ENCODE results near the gene CEP85L.

CEP85L gene

GRCh38 chr6:118659513-118660217, 8.3 kb upstream of the CEP85L start:
- no peak for DNase-seq

DNA sequence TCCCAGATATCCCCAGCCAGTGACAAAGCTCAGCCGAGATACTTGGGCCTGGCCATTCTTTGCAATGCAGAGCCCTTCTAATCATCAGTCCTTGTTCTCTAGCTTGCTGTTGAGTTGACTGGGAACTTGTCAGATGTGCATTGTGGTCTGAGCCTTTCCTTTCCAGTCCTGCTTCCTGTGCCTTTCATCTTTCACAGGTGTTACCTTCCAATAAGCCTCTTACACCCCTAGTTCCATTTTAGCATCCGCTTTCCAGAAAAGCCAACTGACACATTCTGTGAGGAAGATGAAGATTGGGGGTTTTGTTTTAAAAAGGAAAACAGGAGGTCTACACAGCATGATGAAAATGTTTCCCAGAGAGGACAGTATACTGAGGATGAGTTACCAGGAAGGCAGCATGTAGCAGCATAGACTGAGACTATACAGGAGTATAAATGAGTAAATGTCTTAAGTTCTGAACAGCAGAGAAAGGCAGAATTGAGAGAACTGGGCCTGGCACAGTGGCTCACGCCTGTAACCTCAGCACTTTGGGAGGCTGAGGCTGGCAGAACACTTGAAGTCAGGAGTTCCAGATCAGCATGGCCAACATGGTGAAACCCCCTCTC, 5.6 kb upstream of the CEP85L start:
- no peak for DNase-seq

GRCh38 chr6:118652051-118652615, 742 bp upstream of the CEP85L start:
- no peak for DNase-seq

DNA sequence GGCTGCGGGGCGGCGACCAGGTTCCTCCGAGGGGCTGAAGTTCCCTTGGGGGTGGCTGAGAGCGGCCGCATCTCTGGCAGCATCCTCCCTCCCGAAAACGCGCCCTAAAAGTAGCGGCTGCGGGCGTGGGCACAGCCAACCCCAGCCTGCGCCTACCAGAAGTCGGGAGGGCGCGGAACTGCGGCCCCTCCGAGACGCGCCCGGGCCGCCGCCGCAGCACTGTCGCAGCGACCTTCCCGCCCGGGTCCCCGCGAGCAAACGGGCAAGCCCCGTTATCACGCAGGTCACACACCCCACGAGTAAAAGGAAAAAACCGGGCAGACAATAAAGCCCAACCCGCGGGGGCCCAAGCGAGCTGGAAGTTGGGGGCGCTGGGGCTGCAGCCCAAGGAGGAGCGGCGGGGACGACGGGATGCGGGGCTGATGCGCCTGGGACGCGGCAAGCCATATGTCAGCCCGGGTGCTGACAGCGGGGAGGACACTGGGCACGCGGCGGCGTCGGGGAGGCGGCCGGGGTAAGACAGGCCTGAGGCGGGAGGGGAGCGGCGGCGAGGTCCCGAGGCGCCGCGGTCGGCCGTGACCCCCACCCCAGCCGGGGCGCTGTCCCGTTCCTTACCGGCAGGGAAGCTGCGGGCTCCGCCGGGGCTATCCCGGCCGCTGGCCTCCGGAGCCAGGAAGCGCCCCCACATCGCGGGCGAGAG, 659 bp downstream of the CEP85L start:
- peak; percentile 68 for DNase-seq

- DNase-seq, result no peak
These were observed 1.3 kb downstream of the CEP85L start for GRCh38 chr6:118649918-118650581.

- no peak for DNase-seq
These were observed 2.4 kb downstream of the CEP85L start for GRCh38 chr6:118648866-118649554.

DNA sequence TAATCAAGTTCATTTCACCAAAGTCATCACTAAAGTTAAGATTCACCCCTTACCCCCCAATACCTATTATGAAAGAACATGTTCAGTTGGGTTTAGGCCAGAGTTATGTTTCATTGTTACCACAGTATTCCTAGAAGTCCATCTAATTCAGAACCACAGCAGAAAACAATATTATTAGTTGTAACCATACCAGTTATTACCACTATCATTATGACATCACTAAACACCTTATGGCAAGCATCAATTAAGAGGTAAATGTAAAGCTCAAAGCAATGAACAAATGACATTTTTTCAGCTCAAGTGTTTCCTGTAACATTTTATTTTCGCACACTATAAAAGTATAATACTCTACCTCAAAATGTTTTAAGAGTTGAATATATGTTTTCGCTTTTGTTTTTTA, 4.4 kb downstream of the CEP85L start:
- DNase-seq, result no peak

DNA sequence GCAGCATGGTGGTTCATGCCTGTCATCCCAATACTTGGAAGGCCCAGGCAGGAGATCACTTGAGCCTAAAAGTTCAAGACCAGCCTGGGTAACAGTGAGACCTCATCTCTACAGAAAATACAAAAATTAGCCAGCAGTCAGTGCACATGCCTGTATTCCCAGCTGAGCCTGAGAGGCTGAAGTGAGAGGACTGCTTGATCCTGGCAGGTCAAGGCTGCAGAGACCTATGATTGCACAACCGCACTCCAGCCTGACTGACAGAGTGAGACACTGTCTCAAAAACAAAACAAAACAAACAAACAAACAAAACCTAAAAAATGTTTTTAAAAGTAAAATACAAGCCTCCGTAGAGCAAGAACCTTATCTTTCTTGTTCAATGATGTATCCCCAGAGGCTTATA, 6.0 kb downstream of the CEP85L start:
- DNase-seq, result no peak

DNA sequence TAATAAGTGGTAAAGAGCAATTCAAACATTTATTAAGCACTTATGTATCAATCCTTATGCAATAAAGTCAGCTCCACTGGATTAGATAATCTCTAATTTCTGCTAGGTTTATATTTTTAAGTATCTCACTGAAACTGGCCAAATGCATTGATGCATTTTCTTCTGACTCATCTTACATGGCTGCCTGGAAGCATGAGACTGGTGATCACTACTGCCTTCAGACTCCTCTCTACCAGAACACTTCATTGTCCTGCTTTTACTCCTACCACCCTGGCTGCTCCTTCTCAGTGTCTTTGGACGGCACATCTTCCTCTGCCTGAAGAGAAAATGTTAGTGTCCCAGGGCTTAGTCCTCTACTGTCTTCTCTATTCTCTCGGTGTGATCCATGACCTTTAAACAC, 7.4 kb downstream of the CEP85L start:
- DNase-seq, result no peak

DNA sequence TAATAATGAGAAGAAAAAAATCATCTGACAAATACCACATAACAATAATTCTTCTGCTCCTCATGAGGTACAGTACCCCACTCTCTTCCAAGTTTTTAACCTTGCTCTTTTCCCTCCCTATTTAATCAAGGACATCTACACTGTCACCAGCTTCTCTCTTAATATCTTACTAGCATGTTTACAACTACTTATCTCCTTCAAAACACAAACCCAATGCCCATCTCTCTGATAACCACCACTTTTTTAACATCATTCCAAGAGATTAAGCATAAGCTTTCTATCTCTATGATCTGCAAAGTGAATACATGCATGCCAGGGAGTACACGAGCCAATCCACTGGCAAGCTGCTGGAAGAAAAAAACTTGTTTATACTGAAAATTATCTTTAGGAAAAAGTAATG, 10.3 kb downstream of the CEP85L start:
- no peak for DNase-seq

GRCh38 chr6:118639054-118639964, 12.1 kb downstream of the CEP85L start:
- no peak for DNase-seq

- no peak for DNase-seq
These were observed 13.1 kb downstream of the CEP85L start for GRCh38 chr6:118638288-118638687.

- no peak for DNase-seq
These were observed 15.3 kb downstream of the CEP85L start for GRCh38 chr6:118635909-118636735.

DNA sequence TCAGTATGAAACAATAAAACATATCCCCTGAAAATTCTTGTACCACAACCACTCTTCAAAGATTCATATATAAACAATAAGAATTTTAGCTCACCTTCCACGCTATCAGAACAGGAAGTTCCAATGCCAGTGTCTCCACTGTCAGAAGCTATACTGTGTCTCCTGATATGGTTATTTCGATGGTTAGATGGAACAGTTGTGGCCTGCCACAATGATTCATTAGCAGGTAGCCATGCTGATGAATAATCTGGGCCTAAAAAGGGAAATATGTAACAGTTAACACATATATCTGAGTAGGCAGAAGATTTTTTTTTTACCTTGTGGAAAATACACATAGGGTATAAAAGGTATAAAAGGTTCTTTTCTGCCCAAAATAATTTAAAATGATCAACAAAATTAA, 19.0 kb downstream of the CEP85L start:
- DNase-seq, result no peak

GRCh38 chr6:118630923-118631322, 20.5 kb downstream of the CEP85L start:
- no peak for DNase-seq

DNA sequence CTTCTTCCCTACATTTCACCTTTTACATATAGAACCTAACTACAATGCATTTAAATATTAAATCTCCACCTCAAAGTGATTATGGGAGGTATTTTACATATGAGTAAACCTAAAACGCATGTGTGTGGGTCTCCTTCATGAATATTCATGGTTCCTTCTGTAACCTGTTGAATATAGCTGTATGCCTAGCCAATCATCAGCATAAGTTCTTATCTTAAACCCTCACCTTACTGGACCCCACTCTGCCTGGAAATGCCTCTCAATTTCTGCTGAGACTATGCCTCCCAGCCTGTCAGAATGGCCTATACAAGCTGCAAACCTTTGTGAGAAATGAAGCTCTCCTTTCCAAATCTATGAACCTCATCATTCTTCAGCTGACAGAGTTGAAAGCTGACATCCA, 21.3 kb downstream of the CEP85L start:
- DNase-seq, result no peak

GRCh38 chr6:118627724-118628123, 23.7 kb downstream of the CEP85L start:
- DNase-seq, result no peak

GRCh38 chr6:118625833-118626232, 25.6 kb downstream of the CEP85L start:
- DNase-seq, result no peak

DNA sequence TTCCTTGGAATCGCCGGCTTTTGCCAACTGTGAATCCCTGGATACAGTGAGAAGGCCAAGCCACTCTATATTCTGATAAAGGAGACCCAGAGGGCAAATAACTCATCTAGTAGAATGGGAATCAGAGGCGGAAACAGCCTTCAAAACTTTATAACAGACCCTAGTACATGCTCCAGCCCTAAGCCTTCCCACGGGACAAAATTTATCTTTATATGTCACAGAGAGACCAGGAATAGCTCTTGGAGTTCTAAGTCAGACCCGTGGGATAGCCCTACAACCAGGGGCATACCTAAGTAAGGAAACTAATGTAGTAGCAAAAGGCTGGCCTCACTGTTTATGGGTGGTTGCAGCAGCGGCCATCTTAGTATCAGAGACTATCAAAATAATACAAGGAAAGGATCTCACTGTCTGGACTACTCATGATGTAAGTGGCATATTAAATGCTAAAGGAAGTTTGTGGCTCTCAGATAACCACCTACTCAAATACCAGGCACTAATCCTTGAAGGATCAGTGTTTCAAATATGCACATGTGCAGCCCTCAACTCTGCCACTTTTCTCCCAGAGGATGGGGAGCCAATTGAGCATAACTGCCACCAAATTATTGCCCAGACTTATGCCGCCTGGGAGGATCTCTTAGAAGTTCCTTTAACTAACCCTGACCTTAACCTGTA, 29.5 kb downstream of the CEP85L start:
- DNase-seq, result no peak

- DNase-seq, result no peak
These were observed 31.2 kb downstream of the CEP85L start for GRCh38 chr6:118620202-118620601.

Data from NCI-H146 (cell line).